K562 (cell line): ENCODE measurements around the gene TENM3.

ENCODE experiments used
- ARID3B ChIP-seq: fragments of 250-450 bp; sonication (Bioruptor Pico); IDR thresholded peaks from 2 replicates; pipeline ENCODE4 v1.4.0; 2020; ENCODE audit warnings: borderline replicate concordance
- CBX1 ChIP-seq: sonication (generic); IDR thresholded peaks from 2 replicates; pipeline ENCODE4 v1.6.1; 2016; ENCODE audit warnings: antibody characterized with exemption, low read depth, mild to moderate bottlenecking
- EHMT2 ChIP-seq: fragments of 450-650 bp; IDR thresholded peaks from 2 replicates; pipeline ENCODE4 v1.6.1; 2018; ENCODE audit warnings: antibody characterized with exemption
- ELF4 ChIP-seq: fragments of 450-650 bp; formaldehyde crosslinking; IDR thresholded peaks from 2 replicates; pipeline ENCODE4 v1.4.0; 2022; ENCODE audit warnings: missing genetic modification characterization
- IRF2 ChIP-seq: sonication (generic); formaldehyde crosslinking; IDR thresholded peaks from 2 replicates; pipeline ENCODE4 v1.8.1; 2022; ENCODE audit warnings: mild to moderate bottlenecking, missing genetic modification reagents
- MEF2D ChIP-seq: conservative IDR thresholded peaks from 2 replicates; pipeline ENCODE4 v1.6.1; 2016; ENCODE audit warnings: low read depth, missing genetic modification characterization, missing compliant biosample characterization
- MTA2 ChIP-seq: fragments of 450-650 bp; IDR thresholded peaks from 2 replicates; pipeline ENCODE4 v1.6.1; 2016; ENCODE audit warnings: low read depth
- NR3C1 ChIP-seq: sonication (generic); formaldehyde crosslinking; IDR thresholded peaks from 2 replicates; pipeline ENCODE4 v1.8.1; 2022; ENCODE audit warnings: missing genetic modification reagents
- PCBP1 ChIP-seq: fragments of 200-400 bp; formaldehyde crosslinking; IDR thresholded peaks from 2 replicates; pipeline ENCODE4 v1.6.1; 2018; ENCODE audit warnings: mild to moderate bottlenecking, low read depth, low read length; ENCODE audit not compliant: poor library complexity, severe bottlenecking
- SMARCA5 ChIP-seq: fragments of 450-650 bp; IDR thresholded peaks from 2 replicates; pipeline ENCODE4 v1.6.1; 2016
- SP1 ChIP-seq: sonication (generic); formaldehyde crosslinking; IDR thresholded peaks from 2 replicates; pipeline ENCODE4 v1.8.1; 2022; ENCODE audit warnings: mild to moderate bottlenecking, missing genetic modification reagents
- USF2 ChIP-seq: sonication (generic); formaldehyde crosslinking; IDR thresholded peaks from 2 replicates; pipeline ENCODE4 v1.5.0; 2020; ENCODE audit warnings: missing genetic modification reagents

GRCh38 chr4:182776376-182777105, 533.3 kb downstream of the TENM3 start:
- TF ChIP-seq PCBP1 (no peak), ARID3B (CRISPR knock-in tag) (no peak), NR3C1 (CRISPR knock-in tag) (no peak), SMARCA5 (no peak), ELF4 (CRISPR knock-in tag) (no peak), MTA2 (no peak), SP1 (CRISPR knock-in tag) (no peak), IRF2 (no peak), USF2 (CRISPR knock-in tag) (no peak), CBX1 (no peak), MEF2D (tag) (no peak), EHMT2 (no peak)
